Fibroblast of villous mesenchyme (primary cell): ENCODE results near the gene NRG2. TPM values are rescaled to one million over a fixed set of nuclear protein-coding genes. Genes with fewer than 3 reads are reported as not detected.
A peak's percentile ranks its signal among the peaks of the same experiment; 100 is the strongest.

Experiments
- DNase-seq: peaks from one replicate; pipeline ENCODE4 v3.0.0-alpha.2; 2010; ENCODE audit warnings: low read depth
- H3K4me3 ChIP-seq: 2 replicates; pipeline ENCODE4 v1.5.1; 2011; ENCODE audit warnings: low read depth, mild to moderate bottlenecking, low read length
- CTCF ChIP-seq: IDR thresholded peaks from 2 replicates; pipeline ENCODE4 v1.5.1; 2012; ENCODE audit warnings: low read depth, mild to moderate bottlenecking, low read length; ENCODE audit not compliant: insufficient read depth
- total RNA-seq: library from RNA; depleted of rRNA; stranded (reverse); fragments of >200 nt; gene quantifications from 2 replicates; pipeline ENCODE4 v1.2.3, GENCODE V29; 2012

The NRG2 gene
- total RNA-seq, 1 donor: under 0.01 TPM

- no peak overlapping the region for H3K4me3 ChIP-seq
- TF ChIP-seq CTCF: no peak
- DNase-seq: no peak
These were observed 48.9 kb downstream of the NRG2 start for GRCh38 chr5:139994234-139994633.

- TF ChIP-seq CTCF: no peak
- DNase-seq: peak; percentile 39
- no peak overlapping the region for H3K4me3 ChIP-seq
These were observed 57.4 kb downstream of the NRG2 start for GRCh38 chr5:139985733-139986132.

DNA sequence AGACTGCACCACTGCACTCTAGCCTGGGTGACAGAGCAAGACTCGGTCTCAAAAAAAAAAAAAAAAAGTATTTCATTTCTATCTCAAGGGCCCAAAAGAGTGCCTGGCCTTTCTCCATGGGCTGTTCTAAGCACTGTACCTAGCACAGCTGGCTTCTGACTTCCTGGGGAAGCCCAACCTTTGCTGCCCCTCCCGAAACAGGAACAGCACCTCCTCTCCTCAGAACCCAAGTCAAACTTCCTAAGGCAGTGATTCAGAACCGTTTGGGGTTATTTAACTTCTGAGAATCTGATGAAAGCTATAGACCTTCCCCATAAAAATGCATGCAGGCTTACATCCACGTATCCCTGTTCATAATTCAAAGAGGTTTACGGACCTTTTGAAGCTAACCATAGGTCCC lies 57.8 kb downstream of the NRG2 start:
- H3K4me3 ChIP-seq: no peak overlapping the region
- no peak for TF ChIP-seq CTCF
- DNase-seq: no peak

GRCh38 chr5:139984816-139985215 lies 58.3 kb downstream of the NRG2 start:
- TF ChIP-seq CTCF: no peak
- DNase-seq: no peak

GRCh38 chr5:139982975-139983240 lies 60.2 kb downstream of the NRG2 start:
- no peak for DNase-seq
- no peak overlapping the region for H3K4me3 ChIP-seq
- TF ChIP-seq CTCF: no peak

More at GRCh38 chr5:139984816-139985215, 58.3 kb downstream of the NRG2 start:
- H3K4me3 ChIP-seq: no peak overlapping the region

DNA sequence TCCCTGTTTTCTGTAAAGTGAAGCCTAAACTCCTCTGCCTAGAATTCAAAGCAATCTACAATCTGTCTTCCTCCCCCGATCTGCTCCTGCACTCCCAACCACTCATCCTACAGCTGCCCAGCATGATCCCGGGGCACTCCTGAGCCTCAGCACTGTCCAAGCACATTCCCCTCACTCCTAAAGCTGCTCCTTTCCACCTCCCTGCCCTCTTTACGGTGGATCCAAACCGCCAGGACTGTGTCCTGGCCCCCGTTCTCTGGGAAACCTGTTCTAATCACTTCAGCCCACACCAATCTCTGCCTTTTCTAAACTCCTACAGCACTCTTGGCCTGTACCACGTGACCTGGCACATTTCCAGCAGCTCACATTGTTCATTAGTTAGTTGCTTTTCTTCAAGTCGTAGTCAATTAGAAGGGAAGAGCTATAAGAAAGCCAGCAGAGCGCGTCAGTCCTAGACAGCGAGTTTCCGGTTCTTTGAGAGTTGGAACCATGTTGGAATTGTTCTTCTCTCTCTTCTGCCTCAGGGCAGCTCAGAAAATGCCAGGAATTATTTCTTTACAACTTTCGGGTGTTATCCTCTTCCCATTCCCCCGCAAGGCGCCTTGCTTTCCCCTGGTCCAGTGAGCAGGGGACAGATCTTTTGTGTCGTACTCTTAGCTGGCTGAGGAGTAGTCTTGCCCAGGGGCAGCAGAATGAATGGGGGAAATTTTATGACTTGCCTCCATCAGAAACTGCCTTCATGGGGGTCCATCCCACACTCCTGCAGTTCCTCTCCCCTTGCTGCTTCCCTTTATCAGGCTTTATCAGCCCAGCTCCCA lies 60.7 kb downstream of the NRG2 start:
- no peak overlapping the region for H3K4me3 ChIP-seq
- DNase-seq: peak; percentile 10
- TF ChIP-seq CTCF: no peak

GRCh38 chr5:139980765-139981164 lies 62.3 kb downstream of the NRG2 start:
- no peak for DNase-seq
- TF ChIP-seq CTCF: no peak
- H3K4me3 ChIP-seq: no peak overlapping the region
